Pancreas (tissue), 10 donors: ENCODE results near the gene ABCA2. TPM values are rescaled to one million over a fixed set of nuclear protein-coding genes. Genes with fewer than 3 reads are reported as not detected.
A peak's percentile ranks its signal among the peaks of the same experiment; 100 is the strongest.

Experiments
- ATAC-seq, 4 donors: fragments of 200-7000 bp; cut with Tn5 transposase; one replicate each; pipeline versions ENCODE4 v1.8.0 to v1.9.1; 2020; ENCODE audit warnings: mild to moderate bottlenecking in 4 of 4, moderate library complexity in 4 of 4
- DNase-seq, 6 donors: peaks; one replicate each; pipeline ENCODE4 v3.0.0-alpha.2; 2020
- FAIRE-seq: peaks from 2 replicates; lab custom pipeline; 2012; peaks lifted over from hg19 to GRCh38; lab: Jason Lieb, UNC
- H3K27ac ChIP-seq, 4 donors: fragments of 200-600 bp; sonication (generic); 1 replicate in 3 of 4; 2 replicates in 1 of 4; pipeline versions ENCODE4 v1.5.0 to v1.8.0; 2020
- H3K27me3 ChIP-seq, 4 donors: fragments of 200-600 bp; one replicate each; pipeline ENCODE4 v1.8.0; 2021
- H3K36me3 ChIP-seq, 3 donors: fragments of 200-600 bp; sonication (generic) in 1 of 3; one replicate each; pipeline versions ENCODE4 v1.5.0 to v1.8.0; 2020 to 2021
- H3K4me1 ChIP-seq, 3 donors: fragments of 200-600 bp; one replicate each; pipeline ENCODE4 v1.8.0; 2021
- H3K4me3 ChIP-seq, 4 donors: fragments of 200-600 bp; sonication (generic) in 2 of 4; one replicate each; pipeline versions ENCODE4 v1.5.0 to v1.8.0; 2020 to 2021
- H3K9me3 ChIP-seq, 4 donors: fragments of 200-600 bp; one replicate each; pipeline ENCODE4 v1.8.0; 2021
- CTCF ChIP-seq, 4 donors: fragments of 200-600 bp; sonication (generic) in 3 of 4; IDR thresholded peaks; one replicate each; pipeline versions ENCODE4 v1.5.0 to v1.8.0; 2021; ENCODE audit warnings: antibody characterized with exemption in 4 of 4
- WGBS, 2 donors: extraction: QIAGEN DNeasy Blood & Tissue Kit; methylation state at CpG; one replicate each; pipeline ENCODE4 v1.1.7; 2013; 5-methylcytosine and 5-hydroxymethylcytosine counted together
- intact Hi-C, 3 donors: fragments of 100-400 bp; cut with DNase I; formaldehyde crosslinking; loops; one replicate each; pipeline versions ENCODE4 v1.11.1 to v1.14.2; 2022
- polyA plus RNA-seq, 2 donors: library from polyadenylated mRNA; stranded (reverse); fragments of 200-250 nt; gene quantifications; one replicate each; pipeline ENCODE4 v1.2.3, GENCODE V29; 2013
- total RNA-seq, 6 donors: library from RNA; stranded (reverse); fragmentation: NEBNext Ultra II Directional in 4 of 6; extraction: Animal tissue kit (Norgen Biotek cat#: 25700) in 4 of 6; gene quantifications; one replicate each; pipeline versions ENCODE4 v1.2.1 to v1.2.4, GENCODE V29; 2021 to 2023
- donor health status: healthy with polysubstance abuse.
- donor health status: DM: no; HTN: no; CAD: no; lungs with moderate emphysema.
- donor health status: DM: no; HTN: no; CAD: no.
- donor health status: control.
- donor health status: control.
- donor health status: Bipolar disorder and iron deficiency.
- donor health status: DM: yes; HTN: yes; CAD: no.
- donor health status: DM: no; HTN: no; CAD: no.
- donor health status: DM: no; HTN: no; CAD: no.
- donor health status: DM: yes; HTN: yes; CAD: no.

Gene ABCA2
- total and polyA plus RNA-seq, 8 donors: 16.2 to 80.0 (median 27.5) TPM

DNA sequence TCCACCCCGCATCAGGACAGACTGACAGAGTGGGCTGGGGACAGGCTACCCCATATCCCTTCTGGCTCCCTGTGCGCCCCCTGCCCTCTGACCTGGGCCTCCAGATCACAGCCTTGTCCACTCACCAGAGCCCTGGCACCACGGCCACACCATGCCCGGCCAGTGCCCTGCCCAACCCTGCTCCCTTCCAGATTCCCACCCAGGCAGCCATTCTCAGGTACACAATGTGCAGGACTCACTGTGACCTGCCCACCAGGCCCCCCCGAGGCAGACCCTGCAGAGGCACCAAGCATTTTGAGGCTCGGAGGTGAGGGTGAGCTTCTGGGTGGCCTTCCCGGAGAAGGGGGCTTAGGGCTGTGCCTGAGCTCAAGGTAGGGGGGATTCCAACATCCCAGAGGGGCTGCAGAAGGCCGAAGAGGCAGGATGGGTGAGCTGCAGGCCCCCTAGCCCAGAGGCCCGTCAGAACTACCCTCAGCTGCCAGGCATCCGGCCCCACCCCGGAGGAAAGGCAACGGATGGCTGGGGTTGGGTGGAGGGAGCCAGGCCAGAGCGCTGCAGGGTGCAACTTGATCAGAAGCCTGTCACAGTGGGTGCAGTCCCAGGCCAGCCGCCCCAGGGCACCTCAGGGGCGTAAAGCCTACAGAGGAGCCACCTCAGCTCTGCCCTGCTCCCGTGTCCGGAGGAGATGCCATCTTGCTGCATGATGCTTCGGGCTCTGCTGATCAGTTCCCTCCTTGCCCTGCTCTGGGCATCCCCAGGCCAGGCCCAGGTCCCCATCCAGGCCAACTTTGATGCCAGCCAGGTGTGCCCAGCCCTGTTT lies 45.6 kb downstream of the ABCA2 start, which contains the start of gene LCNL1:
Gene LCNL1 (plus strand): TSS at position 762 of the 820 bp plus-strand sequence. CDS start 594 bp downstream, outside the sequence.
- Histone ChIP-seq H3K4me1 (no peaks in the 10 kb centered on the region), H3K27me3 (peaks cover 0 to 4% (median 0%) of the 10 kb centered on the region in 4 donors), H3K9me3 (no peaks in the 10 kb centered on the region), H3K4me3 (no peak within 1 kb of the TSS), H3K36me3 (no peaks in the 10 kb centered on the region), H3K27ac (no peak within 1 kb of the TSS)
- intact Hi-C loops: no loop called here
- WGBS, 2 donors: 79 to 85% methylated on average over 16 to 18 of the region's 18 CpGs
- DNase-seq: peak in 1 of 6 donors; percentile 43
- no peak for FAIRE-seq
- ATAC-seq: no peak
- no peak for TF ChIP-seq CTCF (IDR thresholded peaks at IDR 0.05)

- Histone ChIP-seq H3K27me3 (peaks cover 0 to 4% (median 0%) of the 10 kb centered on the region in 4 donors), H3K36me3 (no peaks in the 10 kb centered on the region), H3K4me3 (no peak overlapping the region), H3K27ac (no peak overlapping the region), H3K4me1 (no peaks in the 10 kb centered on the region), H3K9me3 (no peaks in the 10 kb centered on the region)
- FAIRE-seq (no peak), ATAC-seq (no peak), DNase-seq (peak in 2 of 6 donors; percentile 15 to 60)
- WGBS, 2 donors: 75% methylated on average over 17 of the region's 17 CpGs
- no peak for TF ChIP-seq CTCF (IDR thresholded peaks at IDR 0.05)
- intact Hi-C loops: no loop called here
These were observed 46.3 kb downstream of the ABCA2 start for GRCh38 chr9:136981588-136982231.

GRCh38 chr9:136980669-136981478 lies 47.2 kb downstream of the ABCA2 start:
- DNase-seq (peak in 1 of 6 donors; percentile 50), ATAC-seq (no peak), FAIRE-seq (no peak)
- peaks cover 0 to 4% (median 0%) of the 10 kb centered on the region in 4 donors for H3K27me3 ChIP-seq
- 90 to 91% methylated on average over 16 of the region's 16 CpGs for WGBS, 2 donors
- H3K4me3 ChIP-seq: no peak overlapping the region
- TF ChIP-seq CTCF (IDR thresholded peaks at IDR 0.05): no peak
- H3K36me3 ChIP-seq: no peaks in the 10 kb centered on the region
- H3K9me3 ChIP-seq: no peaks in the 10 kb centered on the region
- H3K4me1 ChIP-seq: no peaks in the 10 kb centered on the region
- no peak overlapping the region for H3K27ac ChIP-seq
- intact Hi-C loops: no loop called here

GRCh38 chr9:136979769-136980587 lies 48.1 kb downstream of the ABCA2 start:
- no peak for TF ChIP-seq CTCF (IDR thresholded peaks at IDR 0.05)
- no peak overlapping the region for H3K27ac ChIP-seq
- no peaks in the 10 kb centered on the region for H3K27me3 ChIP-seq
- 84 to 85% methylated on average over 26 of the region's 26 CpGs for WGBS, 2 donors
- intact Hi-C loops: no loop called here
- FAIRE-seq (no peak), DNase-seq (peak in 2 of 6 donors; percentile 29 to 72), ATAC-seq (no peak)
- H3K36me3 ChIP-seq: no peaks in the 10 kb centered on the region
- no peaks in the 10 kb centered on the region for H3K4me1 ChIP-seq
- no peak overlapping the region for H3K4me3 ChIP-seq
- H3K9me3 ChIP-seq: no peaks in the 10 kb centered on the region
